ENCODE measurements around the gene TUSC2. TPM values are rescaled to one million over a fixed set of nuclear protein-coding genes. Genes with fewer than 3 reads are reported as not detected.

Gene TUSC2
- total and polyA plus RNA-seq, 12 donors: 23.7 to 59.1 (median 27.0) TPM

GRCh38 chr3:50292159-50293078 is 35.6 kb downstream of the TUSC2 start, which contains the start of gene IFRD2:
IFRD2 (minus strand) TSS chr3:50292429; CDS start chr3:50292274, 155 bp downstream.
- H3K4me1 ChIP-seq: peaks cover 17 to 41% (median 29%) of the 10 kb centered on the region in 9 donors
- H3K4me3 ChIP-seq: peak within 1 kb of the TSS; percentile 84 to 100 (median 94)
- H3K27ac ChIP-seq: peak within 1 kb of the TSS; percentile 20 to 95 (median 92)
- whole genome bisulfite sequencing, 2 donors: 1 to 2% methylated on average over 60 to 67 of the region's 67 CpGs
- peak; percentile 97 for DNase-seq
- no peaks in the 10 kb centered on the region for H3K27me3 ChIP-seq
- H3K36me3 ChIP-seq: peaks cover 0 to 39% (median 25%) of the 10 kb centered on the region in 9 donors
- peak in 1 of 9 donors; percentile 9 for TF ChIP-seq CTCF (IDR thresholded peaks at IDR 0.05)
- H3K9me3 ChIP-seq: no peaks in the 10 kb centered on the region
- peak; percentile 90 to 97 (median 96) for ATAC-seq
- intact Hi-C loops (cut with DNase I): no loop called here

- H3K4me1 ChIP-seq: peaks cover 17 to 63% (median 47%) of the 10 kb centered on the region in 9 donors
- H3K27ac ChIP-seq: no peak overlapping the region
- H3K36me3 ChIP-seq: peaks cover 0 to 43% (median 28%) of the 10 kb centered on the region in 9 donors
- H3K9me3 ChIP-seq: no peaks in the 10 kb centered on the region
- 86 to 87% methylated on average over 16 of the region's 16 CpGs for WGBS, 2 donors
- H3K27me3 ChIP-seq: no peaks in the 10 kb centered on the region
- no peak overlapping the region for H3K4me3 ChIP-seq
- intact Hi-C loops (cut with DNase I): no loop called here
- ATAC-seq: no peak
- peak in 1 of 2 donors; percentile 25 for DNase-seq
- no peak for TF ChIP-seq CTCF (IDR thresholded peaks at IDR 0.05)
Observed at GRCh38 chr3:50290161-50290641, 37.8 kb downstream of the TUSC2 start.

GRCh38 chr3:50289130-50289529 is 38.9 kb downstream of the TUSC2 start:
- ATAC-seq (no peak), DNase-seq (no peak)
- Histone ChIP-seq H3K27me3 (no peaks in the 10 kb centered on the region), H3K9me3 (no peaks in the 10 kb centered on the region), H3K27ac (peak overlapping the region in 1 of 10 donors; percentile 6), H3K4me3 (no peak overlapping the region), H3K36me3 (peaks cover 0 to 43% (median 28%) of the 10 kb centered on the region in 9 donors), H3K4me1 (peaks cover 17 to 67% (median 47%) of the 10 kb centered on the region in 9 donors)
- WGBS, 2 donors: 94 to 97% methylated on average over 6 of the region's 6 CpGs
- intact Hi-C loops (cut with DNase I): no loop called here
- TF ChIP-seq CTCF (IDR thresholded peaks at IDR 0.05): no peak

GRCh38 chr3:50288387-50289007 is 39.5 kb downstream of the TUSC2 start:
- H3K4me3 ChIP-seq: no peak overlapping the region
- DNase-seq: no peak
- peak overlapping the region in 8 of 10 donors; percentile 70 to 88 (median 80) for H3K27ac ChIP-seq
- H3K4me1 ChIP-seq: peaks cover 17 to 66% (median 47%) of the 10 kb centered on the region in 9 donors
- WGBS, 2 donors: 89 to 93% methylated on average over 23 of the region's 23 CpGs
- H3K9me3 ChIP-seq: no peaks in the 10 kb centered on the region
- no peaks in the 10 kb centered on the region for H3K27me3 ChIP-seq
- no peak for ATAC-seq
- peaks cover 0 to 43% (median 28%) of the 10 kb centered on the region in 9 donors for H3K36me3 ChIP-seq
- intact Hi-C loops (cut with DNase I): no loop called here
- no peak for TF ChIP-seq CTCF (IDR thresholded peaks at IDR 0.05)
